ENCODE data around the gene LDB2.

DNA sequence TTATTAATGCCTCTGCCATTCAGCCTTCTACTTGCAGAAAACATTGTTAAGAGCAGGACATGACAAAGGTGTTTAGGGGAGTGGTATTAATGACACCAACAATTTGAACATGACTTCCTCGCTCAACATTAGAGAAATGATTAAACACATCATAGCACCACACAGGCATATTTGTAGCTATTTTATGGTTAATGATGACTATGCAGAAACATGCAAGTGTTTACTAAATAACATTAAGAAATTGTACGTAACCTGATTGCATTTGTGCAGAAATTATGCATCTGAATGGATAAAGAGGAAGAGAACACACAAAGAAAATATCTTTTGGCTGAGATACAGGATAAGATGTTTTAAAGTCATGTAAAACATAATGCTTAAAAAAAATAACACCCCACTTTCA lies 323.5 kb downstream of the LDB2 start:
- TF ChIP-seq EP300 (IDR thresholded peaks at IDR 0.05; ENCODE audit: borderline replicate concordance in 1 of 2, low read depth in 2 of 2, low read length in 2 of 2), result no peak
- TF ChIP-seq, protein P1, sequence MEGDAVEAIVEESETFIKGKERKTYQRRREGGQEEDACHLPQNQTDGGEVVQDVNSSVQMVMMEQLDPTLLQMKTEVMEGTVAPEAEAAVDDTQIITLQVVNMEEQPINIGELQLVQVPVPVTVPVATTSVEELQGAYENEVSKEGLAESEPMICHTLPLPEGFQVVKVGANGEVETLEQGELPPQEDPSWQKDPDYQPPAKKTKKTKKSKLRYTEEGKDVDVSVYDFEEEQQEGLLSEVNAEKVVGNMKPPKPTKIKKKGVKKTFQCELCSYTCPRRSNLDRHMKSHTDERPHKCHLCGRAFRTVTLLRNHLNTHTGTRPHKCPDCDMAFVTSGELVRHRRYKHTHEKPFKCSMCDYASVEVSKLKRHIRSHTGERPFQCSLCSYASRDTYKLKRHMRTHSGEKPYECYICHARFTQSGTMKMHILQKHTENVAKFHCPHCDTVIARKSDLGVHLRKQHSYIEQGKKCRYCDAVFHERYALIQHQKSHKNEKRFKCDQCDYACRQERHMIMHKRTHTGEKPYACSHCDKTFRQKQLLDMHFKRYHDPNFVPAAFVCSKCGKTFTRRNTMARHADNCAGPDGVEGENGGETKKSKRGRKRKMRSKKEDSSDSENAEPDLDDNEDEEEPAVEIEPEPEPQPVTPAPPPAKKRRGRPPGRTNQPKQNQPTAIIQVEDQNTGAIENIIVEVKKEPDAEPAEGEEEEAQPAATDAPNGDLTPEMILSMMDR (IDR thresholded peaks at IDR 0.05; ENCODE audit: control extremely low read depth in 1 of 3, insufficient read depth in 1 of 3, low read depth in 1 of 3, low read length in 3 of 3), result no peak
- TF ChIP-seq SIX5 (IDR thresholded peaks at IDR 0.05; ENCODE audit: low read depth, low read length), result no peak
- no peak for TF ChIP-seq EGR1 (IDR thresholded peaks at IDR 0.05; ENCODE audit: borderline replicate concordance, low read depth, low read length)
- TF ChIP-seq SAP30 (IDR thresholded peaks at IDR 0.05; ENCODE audit: insufficient read depth, insufficient replicate concordance, low read length), result no peak
- no peak for TF ChIP-seq RFX5 (IDR thresholded peaks at IDR 0.05; ENCODE audit: borderline replicate concordance, low read depth, low read length)
- no peak for TF ChIP-seq BCL11A (IDR thresholded peaks at IDR 0.05; ENCODE audit: low read depth in 2 of 2, low read length in 2 of 2)
- TF ChIP-seq POLR2AphosphoS5 (IDR thresholded peaks at IDR 0.05; ENCODE audit: low read depth, low read length), result no peak
- no peak for TF ChIP-seq POLR2A (IDR thresholded peaks at IDR 0.05; ENCODE audit: control extremely low read depth in 1 of 2, low read depth in 2 of 2, low read length in 2 of 2)
- TF ChIP-seq NRF1 (IDR thresholded peaks at IDR 0.05; ENCODE audit: low read depth, low read length), result no peak

Measured in H1 (cell line).